HG03108 (cell line): ENCODE data around the gene RET.

Experiments used
- ATAC-seq: cut with Tn5 transposase; IDR thresholded peaks from one replicate; pipeline ENCODE4 v1.9.1; 2021; ENCODE audit warnings: moderate library complexity; ENCODE audit not compliant: unreplicated experiment

The RET gene

GRCh38 chr10:43119416-43120115 is 42.7 kb downstream of the RET start:
- ATAC-seq: no peak

DNA sequence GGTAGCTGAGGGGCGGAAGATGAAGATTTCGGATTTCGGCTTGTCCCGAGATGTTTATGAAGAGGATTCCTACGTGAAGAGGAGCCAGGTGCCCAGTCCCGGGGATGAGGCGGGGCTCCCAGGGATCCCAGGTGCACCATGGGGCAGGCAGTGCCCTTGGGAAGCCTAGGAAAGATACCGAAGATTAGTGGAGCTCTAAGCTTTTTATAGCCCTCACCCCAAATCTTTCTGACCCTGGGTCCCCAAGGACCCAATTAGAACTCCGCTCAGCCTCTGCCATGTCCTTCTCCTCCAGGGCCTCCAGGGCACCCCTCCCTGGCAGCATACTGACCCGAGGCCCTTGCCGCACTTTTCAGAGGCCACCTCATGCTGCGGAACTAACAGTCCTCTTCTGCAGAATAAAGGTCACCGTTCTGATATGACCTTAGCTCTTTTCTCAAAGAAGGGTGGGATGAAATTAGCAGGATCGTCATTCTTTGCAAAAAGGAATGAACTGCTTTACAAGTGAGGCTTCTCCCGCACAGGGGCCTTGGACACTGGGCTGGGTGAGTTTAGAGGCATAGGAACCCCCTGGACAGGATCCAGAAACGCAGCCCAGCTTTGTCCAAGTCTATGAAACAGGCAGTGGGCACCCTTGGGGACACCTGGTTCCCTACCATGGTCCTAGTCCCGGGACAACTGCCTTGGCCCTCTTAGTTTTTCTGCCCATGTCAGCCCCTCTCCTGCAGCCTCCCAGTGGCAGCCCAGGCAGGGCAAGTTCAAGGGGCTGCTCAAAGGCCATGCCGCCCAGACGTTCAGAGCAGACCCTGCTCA is 43.5 kb downstream of the RET start:
- no peak for ATAC-seq

GRCh38 chr10:43120929-43121314 is 44.1 kb downstream of the RET start:
- peak; percentile 96 for ATAC-seq

DNA sequence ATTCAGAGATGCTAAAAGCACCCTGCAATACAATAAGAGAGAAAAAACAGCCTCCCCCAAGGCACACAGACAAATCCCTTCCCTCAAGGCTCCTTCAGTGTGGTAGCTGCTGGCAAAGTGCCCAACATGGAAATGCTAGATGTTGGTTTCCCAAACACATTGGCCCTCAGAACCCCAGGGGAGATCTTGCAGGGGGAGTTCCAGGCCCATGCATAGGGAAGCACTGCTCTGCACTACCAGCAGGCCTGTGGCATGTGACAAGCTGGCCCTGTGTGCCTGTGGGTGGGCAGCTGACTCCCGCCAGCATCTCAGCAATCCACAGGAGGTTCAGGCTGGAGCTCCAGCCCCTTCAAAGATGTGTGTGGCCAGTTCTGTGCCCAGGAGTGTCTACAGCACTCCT is 44.6 kb downstream of the RET start:
- ATAC-seq: no peak

- no peak for ATAC-seq
Measured at GRCh38 chr10:43122096-43122495, 45.2 kb downstream of the RET start.

DNA sequence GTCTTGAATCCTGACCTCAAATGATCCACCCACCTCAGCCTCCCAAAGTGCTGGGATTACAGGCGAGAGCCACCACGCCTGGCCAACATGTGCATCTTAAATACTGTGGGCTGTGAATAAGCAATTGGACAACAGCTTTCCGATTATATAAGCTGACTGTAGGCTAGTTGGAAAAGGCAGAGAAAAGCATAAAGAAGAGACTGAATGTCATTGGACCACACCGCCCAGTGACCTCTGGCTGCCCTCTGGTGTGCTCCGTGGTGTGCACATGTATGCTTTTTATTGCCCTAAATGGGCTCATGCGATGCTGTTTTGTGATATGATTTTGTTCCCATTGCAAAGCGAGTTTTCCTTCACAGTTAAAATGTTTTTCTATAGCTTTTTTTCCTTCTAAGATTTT is 46.0 kb downstream of the RET start:
- ATAC-seq: no peak

DNA sequence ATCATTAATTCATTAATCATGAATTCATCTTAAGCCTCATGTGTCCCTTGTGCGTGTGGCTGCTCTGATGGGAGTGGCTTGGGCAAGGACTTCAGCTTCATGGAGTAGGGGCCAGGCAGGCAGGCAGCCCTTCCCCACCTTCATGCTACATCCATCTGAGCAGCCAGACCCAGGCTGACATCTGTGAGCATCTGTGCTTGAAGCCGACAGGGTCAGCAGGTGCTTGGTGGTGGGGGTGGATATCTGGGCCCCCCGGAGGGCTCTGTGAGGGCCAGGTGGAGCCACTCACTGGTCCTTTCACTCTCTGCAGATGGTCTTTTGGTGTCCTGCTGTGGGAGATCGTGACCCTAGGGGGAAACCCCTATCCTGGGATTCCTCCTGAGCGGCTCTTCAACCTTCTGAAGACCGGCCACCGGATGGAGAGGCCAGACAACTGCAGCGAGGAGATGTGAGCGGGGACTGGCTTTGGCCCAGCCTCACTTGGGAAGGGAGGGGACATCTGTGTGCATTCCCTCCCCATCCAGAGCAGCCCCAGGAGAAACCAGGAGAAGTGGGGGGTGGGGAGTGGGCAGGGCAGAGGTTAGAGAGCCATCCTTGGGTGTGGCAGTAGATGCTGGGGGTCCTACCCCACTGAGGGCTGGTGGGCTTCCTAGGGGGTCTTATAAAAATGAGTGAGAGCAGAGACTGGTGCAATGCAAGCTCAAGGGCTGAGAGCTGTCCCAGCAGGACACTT is 46.7 kb downstream of the RET start:
- ATAC-seq: no peak

GRCh38 chr10:43124094-43124521 is 47.2 kb downstream of the RET start:
- no peak for ATAC-seq

DNA sequence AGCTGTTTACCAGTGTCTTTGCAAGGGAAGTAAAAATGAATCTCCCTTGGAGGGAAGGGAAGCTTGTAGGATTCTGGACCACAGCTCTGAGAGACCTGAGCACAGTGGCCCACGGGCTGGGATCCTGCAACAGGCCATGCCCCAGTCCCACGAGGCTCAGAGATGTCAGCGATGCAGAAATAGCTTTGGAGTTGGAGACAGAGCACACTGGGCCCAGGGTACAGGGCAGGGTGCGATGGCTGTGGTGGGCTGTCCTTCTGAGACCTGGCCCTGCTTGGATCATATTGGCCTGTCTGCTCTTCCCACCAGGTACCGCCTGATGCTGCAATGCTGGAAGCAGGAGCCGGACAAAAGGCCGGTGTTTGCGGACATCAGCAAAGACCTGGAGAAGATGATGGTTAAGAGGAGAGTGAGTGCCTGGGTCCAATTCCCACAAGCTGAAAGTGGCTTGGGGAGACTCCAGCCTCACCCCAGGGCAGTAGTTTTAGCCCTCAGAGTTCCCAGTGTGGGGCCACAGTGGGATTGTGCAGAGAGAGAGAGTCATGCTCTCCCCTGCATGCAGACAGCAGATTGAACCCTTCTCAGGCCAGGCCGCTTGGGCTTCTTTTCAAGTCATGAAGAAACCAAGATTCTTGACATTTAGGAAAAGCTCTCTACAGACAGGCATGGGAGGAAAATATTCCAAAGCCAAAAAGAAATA is 47.9 kb downstream of the RET start:
- ATAC-seq: no peak

GRCh38 chr10:43125274-43125845 is 48.5 kb downstream of the RET start:
- no peak for ATAC-seq

DNA sequence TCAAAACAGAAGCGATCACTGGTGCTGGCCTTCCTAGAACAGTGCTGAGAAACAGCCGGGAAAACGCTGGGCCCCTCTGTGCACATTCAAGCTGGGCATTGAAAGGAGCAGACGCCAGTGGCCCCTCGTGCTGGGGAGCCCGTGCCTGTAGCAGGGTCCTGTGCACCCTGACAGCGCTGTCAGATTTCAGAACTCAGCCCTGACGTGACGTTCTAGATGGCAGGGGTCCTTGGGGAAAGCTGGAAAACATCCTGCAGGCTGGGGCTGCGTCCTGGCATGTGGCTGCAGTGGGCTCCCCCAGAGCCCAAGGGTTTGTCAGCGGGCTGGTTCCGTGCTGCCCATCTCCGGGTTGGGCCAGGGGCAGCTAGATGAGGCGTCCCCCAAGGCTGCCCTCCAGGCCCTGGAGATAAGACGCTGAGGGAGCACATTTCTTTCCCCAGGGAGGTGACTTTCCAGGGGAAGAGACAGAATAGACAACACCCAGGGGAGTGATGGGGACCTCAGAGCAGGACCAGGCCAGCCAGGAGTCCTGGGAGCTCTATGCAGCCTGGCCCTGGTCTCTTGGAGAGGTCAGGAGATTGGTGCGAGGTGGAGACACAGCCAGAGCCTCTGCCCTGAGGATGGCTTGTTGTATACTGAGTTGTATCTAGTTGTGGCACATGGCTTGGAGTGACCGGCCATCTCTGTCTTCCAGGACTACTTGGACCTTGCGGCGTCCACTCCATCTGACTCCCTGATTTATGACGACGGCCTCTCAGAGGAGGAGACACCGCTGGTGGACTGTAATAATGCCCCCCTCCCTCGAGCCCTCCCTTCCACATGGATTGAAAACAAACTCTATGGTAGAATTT is 49.2 kb downstream of the RET start:
- ATAC-seq: no peak

DNA sequence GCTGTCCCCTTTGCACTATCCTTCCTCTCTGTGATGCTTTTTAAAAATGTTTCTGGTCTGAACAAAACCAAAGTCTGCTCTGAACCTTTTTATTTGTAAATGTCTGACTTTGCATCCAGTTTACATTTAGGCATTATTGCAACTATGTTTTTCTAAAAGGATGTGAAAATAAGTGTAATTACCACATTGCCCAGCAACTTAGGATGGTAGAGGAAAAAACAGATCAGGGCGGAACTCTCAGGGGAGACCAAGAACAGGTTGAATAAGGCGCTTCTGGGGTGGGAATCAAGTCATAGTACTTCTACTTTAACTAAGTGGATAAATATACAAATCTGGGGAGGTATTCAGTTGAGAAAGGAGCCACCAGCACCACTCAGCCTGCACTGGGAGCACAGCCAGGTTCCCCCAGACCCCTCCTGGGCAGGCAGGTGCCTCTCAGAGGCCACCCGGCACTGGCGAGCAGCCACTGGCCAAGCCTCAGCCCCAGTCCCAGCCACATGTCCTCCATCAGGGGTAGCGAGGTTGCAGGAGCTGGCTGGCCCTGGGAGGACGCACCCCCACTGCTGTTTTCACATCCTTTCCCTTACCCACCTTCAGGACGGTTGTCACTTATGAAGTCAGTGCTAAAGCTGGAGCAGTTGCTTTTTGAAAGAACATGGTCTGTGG is 50.0 kb downstream of the RET start:
- ATAC-seq: peak; percentile 28

- no peak for ATAC-seq
Measured at GRCh38 chr10:43127442-43127841, 50.6 kb downstream of the RET start.

DNA sequence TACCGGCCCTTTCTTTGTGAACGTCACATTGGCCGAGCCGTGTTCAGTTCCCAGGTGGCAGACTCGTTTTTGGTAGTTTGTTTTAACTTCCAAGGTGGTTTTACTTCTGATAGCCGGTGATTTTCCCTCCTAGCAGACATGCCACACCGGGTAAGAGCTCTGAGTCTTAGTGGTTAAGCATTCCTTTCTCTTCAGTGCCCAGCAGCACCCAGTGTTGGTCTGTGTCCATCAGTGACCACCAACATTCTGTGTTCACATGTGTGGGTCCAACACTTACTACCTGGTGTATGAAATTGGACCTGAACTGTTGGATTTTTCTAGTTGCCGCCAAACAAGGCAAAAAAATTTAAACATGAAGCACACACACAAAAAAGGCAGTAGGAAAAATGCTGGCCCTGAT is 51.5 kb downstream of the RET start:
- ATAC-seq: no peak

DNA sequence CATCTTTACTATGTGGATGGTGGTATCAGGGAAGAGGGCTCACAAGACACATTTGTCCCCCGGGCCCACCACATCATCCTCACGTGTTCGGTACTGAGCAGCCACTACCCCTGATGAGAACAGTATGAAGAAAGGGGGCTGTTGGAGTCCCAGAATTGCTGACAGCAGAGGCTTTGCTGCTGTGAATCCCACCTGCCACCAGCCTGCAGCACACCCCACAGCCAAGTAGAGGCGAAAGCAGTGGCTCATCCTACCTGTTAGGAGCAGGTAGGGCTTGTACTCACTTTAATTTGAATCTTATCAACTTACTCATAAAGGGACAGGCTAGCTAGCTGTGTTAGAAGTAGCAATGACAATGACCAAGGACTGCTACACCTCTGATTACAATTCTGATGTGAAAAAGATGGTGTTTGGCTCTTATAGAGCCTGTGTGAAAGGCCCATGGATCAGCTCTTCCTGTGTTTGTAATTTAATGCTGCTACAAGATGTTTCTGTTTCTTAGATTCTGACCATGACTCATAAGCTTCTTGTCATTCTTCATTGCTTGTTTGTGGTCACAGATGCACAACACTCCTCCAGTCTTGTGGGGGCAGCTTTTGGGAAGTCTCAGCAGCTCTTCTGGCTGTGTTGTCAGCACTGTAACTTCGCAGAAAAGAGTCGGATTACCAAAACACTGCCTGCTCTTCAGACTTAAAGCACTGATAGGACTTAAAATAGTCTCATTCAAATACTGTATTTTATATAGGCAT is 52.3 kb downstream of the RET start:
- peak; percentile 73 for ATAC-seq

DNA sequence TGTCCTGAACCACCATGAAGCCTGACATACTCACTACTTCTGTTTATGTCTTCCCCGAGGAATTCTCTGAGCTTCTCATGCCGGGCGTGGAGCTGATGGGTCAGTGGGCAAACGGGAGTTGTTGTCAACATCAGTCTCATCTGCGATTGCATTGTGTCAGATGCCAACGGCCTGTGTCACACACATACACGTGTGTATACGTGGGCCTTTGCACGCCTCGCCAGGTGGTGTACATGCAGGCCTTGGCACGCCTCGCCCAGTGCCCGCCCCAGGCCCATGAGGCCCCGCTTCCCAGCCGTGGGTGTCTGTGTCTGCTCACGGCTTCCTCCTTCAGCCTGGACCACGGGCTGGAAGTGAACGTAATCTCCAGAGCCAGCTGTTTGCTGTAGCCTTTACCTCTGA is 53.9 kb downstream of the RET start:
- no peak for ATAC-seq

DNA sequence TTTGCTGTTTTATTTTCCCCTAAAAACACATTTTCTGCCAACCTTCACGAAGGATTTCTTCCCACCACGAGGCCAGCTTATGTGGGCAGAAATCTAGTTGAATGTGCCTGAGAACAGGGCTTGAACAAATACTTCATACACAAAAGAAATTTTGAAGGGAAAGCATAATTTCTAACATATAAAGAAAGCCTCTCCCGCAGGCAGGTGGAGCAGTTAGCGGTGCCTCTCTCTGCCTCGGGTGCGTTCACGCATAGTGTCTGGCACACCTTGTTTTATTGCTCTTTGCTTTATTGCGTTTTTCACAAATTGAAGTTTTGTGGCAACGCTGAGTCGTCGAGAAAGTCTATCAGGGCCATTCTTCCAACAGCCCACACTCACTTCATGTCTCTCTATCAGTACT is 54.4 kb downstream of the RET start:
- no peak for ATAC-seq

- no peak for ATAC-seq
Measured at GRCh38 chr10:43131906-43132305, 55.0 kb downstream of the RET start.
